ENCODE data around the gene DLG2. TPM values are rescaled to one million over a fixed set of nuclear protein-coding genes. Genes with fewer than 3 reads are reported as not detected.

DLG2 gene
- total RNA-seq, 3 donors from 2014 or later = 4.3 to 12.3 (median 6.9) TPM

DNA sequence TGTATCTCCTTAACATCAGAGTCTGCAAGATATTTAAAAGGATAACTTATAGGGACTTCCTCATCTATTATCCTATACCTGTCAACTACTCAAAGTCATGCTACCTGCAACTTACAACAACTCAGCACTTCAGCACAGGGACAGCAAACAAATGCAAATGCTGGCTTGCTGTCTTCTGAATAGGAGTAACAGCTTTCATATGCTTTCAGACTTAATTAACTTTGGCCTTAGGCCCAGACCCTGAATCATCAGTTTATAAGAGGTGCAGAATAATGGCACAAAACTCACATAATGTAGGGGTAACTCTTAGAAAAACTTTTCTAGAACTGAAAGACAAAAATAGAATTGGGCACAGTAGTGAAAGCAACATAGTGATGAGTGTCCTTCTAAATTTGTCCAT is 953.4 kb downstream of the DLG2 start:
- DNase-seq (ENCODE audit: low spot score in 2 of 2) = no peak
- Histone ChIP-seq H3K36me3 (no peaks in the 10 kb centered on the region), H3K27me3 (no peaks in the 10 kb centered on the region), H3K9me3 (no peaks in the 10 kb centered on the region), H3K27ac (no peak overlapping the region), H3K4me3 (no peak overlapping the region), H3K4me1 (no peaks in the 10 kb centered on the region)
- TF ChIP-seq, protein P1, sequence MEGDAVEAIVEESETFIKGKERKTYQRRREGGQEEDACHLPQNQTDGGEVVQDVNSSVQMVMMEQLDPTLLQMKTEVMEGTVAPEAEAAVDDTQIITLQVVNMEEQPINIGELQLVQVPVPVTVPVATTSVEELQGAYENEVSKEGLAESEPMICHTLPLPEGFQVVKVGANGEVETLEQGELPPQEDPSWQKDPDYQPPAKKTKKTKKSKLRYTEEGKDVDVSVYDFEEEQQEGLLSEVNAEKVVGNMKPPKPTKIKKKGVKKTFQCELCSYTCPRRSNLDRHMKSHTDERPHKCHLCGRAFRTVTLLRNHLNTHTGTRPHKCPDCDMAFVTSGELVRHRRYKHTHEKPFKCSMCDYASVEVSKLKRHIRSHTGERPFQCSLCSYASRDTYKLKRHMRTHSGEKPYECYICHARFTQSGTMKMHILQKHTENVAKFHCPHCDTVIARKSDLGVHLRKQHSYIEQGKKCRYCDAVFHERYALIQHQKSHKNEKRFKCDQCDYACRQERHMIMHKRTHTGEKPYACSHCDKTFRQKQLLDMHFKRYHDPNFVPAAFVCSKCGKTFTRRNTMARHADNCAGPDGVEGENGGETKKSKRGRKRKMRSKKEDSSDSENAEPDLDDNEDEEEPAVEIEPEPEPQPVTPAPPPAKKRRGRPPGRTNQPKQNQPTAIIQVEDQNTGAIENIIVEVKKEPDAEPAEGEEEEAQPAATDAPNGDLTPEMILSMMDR (IDR thresholded peaks at IDR 0.05) = no peak
- TF ChIP-seq POLR2AphosphoS5 (IDR thresholded peaks at IDR 0.05) = no peak
- no peak for TF ChIP-seq POLR2A (IDR thresholded peaks at IDR 0.05)
- intact Hi-C loops (cut with DNase I; ENCODE audit: low total_unique reads) = no loop called here

DNA sequence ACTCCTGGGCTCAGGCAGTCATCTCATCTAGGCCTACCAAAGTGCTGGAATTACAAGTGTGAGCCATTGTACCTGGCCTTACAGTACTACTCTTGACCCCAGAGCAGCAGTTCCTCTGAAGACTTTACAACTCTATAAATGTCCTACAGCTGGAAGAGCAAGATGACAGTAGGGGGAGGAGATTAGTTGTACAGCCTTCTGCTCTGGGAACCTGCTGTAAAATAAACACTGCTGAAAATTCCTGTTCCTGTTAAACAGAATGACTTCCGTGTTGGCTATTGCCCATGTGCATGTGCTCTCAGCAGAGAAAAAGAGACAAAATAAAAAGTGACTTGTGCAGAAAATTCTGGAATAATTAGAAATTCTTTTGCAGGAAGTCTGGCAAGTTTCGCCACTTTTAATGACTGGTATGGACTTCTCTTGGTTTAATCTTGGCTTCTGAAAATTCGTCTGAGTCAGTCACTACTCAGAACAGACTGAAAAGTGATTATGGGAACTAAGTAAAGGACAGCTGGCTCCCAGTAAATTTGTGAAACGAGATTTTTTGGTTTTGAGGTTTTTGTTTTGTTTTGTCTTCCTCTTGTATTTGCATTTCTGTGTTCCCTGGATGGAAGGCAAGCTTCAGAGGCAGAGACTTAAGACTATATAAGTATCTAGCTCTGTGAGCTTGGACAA is 955.7 kb downstream of the DLG2 start:
- intact Hi-C loops (cut with DNase I; ENCODE audit: low total_unique reads) = loop anchor here (2.0 kb wide), 1 partner anchor 69 kb away; no protein-coding TSS in a partner anchor

DNA sequence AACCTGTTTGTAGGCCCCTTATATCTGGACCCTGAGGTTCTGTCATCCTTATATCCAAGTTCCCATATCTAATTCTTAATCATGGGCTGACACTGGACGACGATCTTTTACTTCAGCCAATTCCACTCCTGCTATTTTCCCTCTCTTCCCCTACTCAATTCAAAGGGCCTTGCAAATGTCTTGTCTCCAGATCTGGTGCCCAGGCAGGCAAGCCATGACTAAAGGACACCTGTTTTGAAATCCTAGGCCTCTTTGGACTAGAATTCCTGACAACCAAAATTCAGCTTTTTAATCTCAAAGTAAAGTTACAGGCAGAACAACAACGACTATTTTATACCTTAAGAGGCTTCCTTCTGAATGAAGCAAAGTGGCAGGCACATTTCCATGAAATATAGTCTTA is 963.4 kb downstream of the DLG2 start:
- intact Hi-C loops (cut with DNase I; ENCODE audit: low total_unique reads) = no loop called here
- no peaks in the 10 kb centered on the region for H3K4me1 ChIP-seq
- H3K27me3 ChIP-seq = no peaks in the 10 kb centered on the region
- DNase-seq (ENCODE audit: low spot score in 2 of 2) = no peak
- no peak overlapping the region for H3K27ac ChIP-seq
- TF ChIP-seq, protein P1 (IDR thresholded peaks at IDR 0.05) = no peak
- no peaks in the 10 kb centered on the region for H3K36me3 ChIP-seq
- no peaks in the 10 kb centered on the region for H3K9me3 ChIP-seq
- no peak overlapping the region for H3K4me3 ChIP-seq

More for the DNA sequence above, 955.7 kb downstream of the DLG2 start:
- no peaks in the 10 kb centered on the region for H3K9me3 ChIP-seq
- H3K4me3 ChIP-seq = no peak overlapping the region
- no peak for TF ChIP-seq POLR2A (IDR thresholded peaks at IDR 0.05)
- TF ChIP-seq POLR2AphosphoS5 (IDR thresholded peaks at IDR 0.05) = no peak
- TF ChIP-seq, protein P1 (IDR thresholded peaks at IDR 0.05) = no peak
- H3K27ac ChIP-seq = no peak overlapping the region
- no peaks in the 10 kb centered on the region for H3K36me3 ChIP-seq
- DNase-seq (ENCODE audit: low spot score in 2 of 2) = no peak
- no peaks in the 10 kb centered on the region for H3K4me1 ChIP-seq
- H3K27me3 ChIP-seq = no peaks in the 10 kb centered on the region

DNA sequence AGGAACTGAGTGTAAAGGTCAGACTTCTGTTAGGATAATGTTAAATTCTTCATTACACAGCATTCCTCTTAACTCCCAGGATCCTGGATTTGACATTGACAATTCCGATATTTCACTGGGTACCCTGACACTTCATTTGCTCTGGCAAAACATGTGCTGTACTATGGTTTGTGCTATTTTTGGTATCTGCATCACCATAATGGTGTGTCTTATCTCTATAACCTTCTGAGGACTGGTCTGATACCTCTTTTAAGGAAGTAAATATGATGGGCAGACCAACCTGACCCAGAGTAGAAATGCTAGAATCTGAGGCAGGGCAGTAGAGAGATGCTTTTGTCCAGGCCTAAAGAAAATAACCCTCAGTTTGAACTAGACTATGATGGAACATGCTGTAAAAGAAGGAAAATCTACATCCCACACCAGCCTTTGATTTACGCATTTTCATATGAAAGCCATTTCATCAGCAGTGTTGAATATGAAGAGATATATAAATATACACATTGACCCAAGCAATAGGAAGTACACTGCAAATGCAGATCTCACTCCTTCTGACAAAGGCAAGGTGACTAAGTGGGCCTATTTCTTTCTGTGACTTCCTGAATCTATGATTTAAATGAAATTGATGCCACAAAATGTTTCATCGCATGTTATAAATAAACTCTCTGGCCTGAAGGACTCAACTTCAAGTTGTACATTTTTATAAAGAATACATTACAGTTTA is 966.7 kb downstream of the DLG2 start:
- Histone ChIP-seq H3K4me3 (no peak overlapping the region), H3K27ac (no peak overlapping the region), H3K9me3 (no peaks in the 10 kb centered on the region), H3K36me3 (no peaks in the 10 kb centered on the region), H3K27me3 (no peaks in the 10 kb centered on the region), H3K4me1 (no peaks in the 10 kb centered on the region)
- intact Hi-C loops (cut with DNase I; ENCODE audit: low total_unique reads) = no loop called here
- TF ChIP-seq POLR2A (IDR thresholded peaks at IDR 0.05) = no peak
- no peak for TF ChIP-seq POLR2AphosphoS5 (IDR thresholded peaks at IDR 0.05)
- TF ChIP-seq, protein P1 (IDR thresholded peaks at IDR 0.05) = no peak
- no peak for DNase-seq (ENCODE audit: low spot score in 2 of 2)

DNA sequence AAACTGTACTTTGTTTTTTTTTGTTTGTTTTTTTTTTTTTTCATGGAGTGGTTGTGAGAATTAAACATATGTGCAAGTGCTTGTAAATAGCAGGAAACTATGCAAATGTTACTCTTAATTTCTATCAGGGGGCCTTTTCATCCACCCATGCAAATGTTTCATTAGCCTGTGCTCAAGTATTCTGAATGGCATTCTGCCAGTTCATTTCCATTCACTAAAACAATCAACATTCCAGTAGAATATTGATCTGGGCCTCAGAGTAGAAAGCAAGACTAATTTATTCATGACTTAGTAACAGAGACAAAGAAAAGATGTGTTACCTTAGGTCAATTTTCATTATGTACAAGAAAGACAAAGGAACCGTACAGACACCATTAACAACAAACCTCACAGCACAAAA is 971.4 kb downstream of the DLG2 start:
- H3K36me3 ChIP-seq = no peaks in the 10 kb centered on the region
- H3K4me1 ChIP-seq = no peaks in the 10 kb centered on the region
- no peak for DNase-seq (ENCODE audit: low spot score in 2 of 2)
- no peak overlapping the region for H3K27ac ChIP-seq
- no peak overlapping the region for H3K4me3 ChIP-seq
- no peaks in the 10 kb centered on the region for H3K9me3 ChIP-seq
- TF ChIP-seq, protein P1 (IDR thresholded peaks at IDR 0.05) = no peak
- no peak for TF ChIP-seq POLR2AphosphoS5 (IDR thresholded peaks at IDR 0.05)
- H3K27me3 ChIP-seq = no peaks in the 10 kb centered on the region
- intact Hi-C loops (cut with DNase I; ENCODE audit: low total_unique reads) = no loop called here
